ENCODE data around the gene RBM7.

RBM7 gene

DNA sequence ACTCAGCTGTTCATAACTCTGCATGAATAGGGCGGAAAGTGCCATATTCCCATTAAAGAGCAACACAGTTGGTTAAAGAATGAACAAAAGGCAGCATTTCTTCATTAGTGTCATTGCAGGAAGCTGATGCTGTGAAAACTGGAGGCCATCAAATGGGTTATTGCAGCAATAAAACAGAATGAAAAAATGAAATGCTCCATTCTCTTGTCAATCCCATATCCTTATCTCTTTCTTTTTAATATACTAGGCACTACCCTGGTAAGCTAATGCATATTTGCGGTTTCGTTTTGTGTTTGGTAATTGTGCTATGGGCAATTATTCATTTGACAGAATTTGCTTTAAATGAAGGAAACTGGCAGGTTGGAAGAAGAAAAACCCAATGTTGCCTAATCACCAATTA lies 25.4 kb upstream of the RBM7 start:
- H3K27me3 ChIP-seq (replicated peaks) = no peaks in the 10 kb centered on the region
- no peak overlapping the region for H3K4me3 ChIP-seq (ENCODE audit: low read depth, low read length)
- no peak overlapping the region for H3K27ac ChIP-seq
- no peaks in the 10 kb centered on the region for H3K36me3 ChIP-seq (replicated peaks)
- in situ Hi-C loops (cut with HindIII; ENCODE audit: low pct_ligation_motif_present, low sequenced_read_pairs) = no loop called here
- TF ChIP-seq, protein P1, sequence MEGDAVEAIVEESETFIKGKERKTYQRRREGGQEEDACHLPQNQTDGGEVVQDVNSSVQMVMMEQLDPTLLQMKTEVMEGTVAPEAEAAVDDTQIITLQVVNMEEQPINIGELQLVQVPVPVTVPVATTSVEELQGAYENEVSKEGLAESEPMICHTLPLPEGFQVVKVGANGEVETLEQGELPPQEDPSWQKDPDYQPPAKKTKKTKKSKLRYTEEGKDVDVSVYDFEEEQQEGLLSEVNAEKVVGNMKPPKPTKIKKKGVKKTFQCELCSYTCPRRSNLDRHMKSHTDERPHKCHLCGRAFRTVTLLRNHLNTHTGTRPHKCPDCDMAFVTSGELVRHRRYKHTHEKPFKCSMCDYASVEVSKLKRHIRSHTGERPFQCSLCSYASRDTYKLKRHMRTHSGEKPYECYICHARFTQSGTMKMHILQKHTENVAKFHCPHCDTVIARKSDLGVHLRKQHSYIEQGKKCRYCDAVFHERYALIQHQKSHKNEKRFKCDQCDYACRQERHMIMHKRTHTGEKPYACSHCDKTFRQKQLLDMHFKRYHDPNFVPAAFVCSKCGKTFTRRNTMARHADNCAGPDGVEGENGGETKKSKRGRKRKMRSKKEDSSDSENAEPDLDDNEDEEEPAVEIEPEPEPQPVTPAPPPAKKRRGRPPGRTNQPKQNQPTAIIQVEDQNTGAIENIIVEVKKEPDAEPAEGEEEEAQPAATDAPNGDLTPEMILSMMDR (IDR thresholded peaks at IDR 0.05; ENCODE audit: low read depth, low read length, missing control alignments) = no peak
- DNase-seq = no peak

DNA sequence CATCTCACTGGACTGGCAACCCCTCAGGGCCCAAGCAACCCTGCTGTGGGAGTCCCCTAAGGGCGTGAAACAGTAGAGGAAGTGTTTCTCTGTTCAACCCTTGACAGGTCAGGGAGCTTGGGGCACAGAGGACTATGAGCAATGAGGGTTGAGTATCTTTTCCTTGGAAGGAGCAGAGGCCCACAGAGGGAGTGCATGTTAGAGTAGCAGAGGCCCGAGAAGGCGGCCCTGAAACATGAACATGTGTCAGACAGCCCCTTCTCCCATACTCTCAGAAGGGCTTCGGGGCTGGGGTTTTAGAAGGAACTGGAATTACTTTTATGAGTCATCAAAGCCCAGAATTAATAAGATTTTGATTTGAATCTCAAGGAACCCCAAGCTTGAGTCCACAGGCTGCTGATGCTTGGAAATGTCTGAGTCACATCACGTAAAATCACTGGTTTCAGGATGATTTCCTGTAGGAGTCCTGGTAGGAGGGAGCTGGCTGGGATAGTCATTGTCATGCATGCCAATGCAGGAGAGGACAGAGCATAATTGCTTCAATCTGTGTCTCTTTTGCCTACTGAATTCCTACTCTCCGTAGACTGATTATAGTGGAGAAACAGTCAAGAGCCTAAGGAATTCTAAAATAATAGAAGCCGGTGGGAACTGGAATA lies 22.7 kb upstream of the RBM7 start:
- H3K4me3 ChIP-seq (ENCODE audit: low read depth, low read length) = no peak overlapping the region
- DNase-seq = peak; percentile 41
- no peaks in the 10 kb centered on the region for H3K27me3 ChIP-seq (replicated peaks)
- in situ Hi-C loops (cut with HindIII; ENCODE audit: low pct_ligation_motif_present, low sequenced_read_pairs) = no loop called here
- TF ChIP-seq, protein P1 (IDR thresholded peaks at IDR 0.05; ENCODE audit: low read depth, low read length, missing control alignments) = no peak
- H3K36me3 ChIP-seq (replicated peaks) = no peaks in the 10 kb centered on the region
- H3K27ac ChIP-seq = no peak overlapping the region

DNA sequence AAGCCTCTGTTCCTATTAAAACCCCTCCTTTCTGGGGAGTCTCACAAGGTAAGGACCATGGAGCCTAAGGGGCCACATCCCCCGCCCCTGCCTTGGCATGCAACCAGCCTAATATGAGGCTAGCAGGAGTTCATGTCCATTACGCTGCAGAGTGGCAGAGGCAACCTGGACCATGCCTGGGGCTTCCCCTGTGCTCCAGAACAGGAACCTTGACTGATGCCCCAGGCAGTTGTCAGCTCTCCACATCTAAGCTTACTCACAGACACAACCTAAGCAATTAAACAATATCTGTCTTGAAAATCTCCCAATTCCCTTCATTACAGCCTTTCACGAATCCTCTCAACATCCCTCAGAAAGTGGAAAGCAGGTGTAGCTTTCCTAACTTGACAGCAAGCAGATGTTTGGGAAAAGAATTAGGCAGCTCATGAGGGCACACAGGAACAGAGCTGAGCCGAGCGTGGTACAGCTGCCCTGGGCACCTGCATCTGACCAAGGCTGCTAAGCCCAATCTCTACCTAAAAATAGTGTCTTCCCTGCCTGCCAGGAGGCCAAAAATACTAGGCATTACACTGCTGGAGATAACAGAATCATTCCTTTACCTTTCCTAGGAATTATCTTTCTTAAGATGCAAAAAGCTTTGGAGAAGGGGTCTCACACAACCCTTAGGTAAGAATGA lies 20.9 kb upstream of the RBM7 start:
- TF ChIP-seq, protein P1 (IDR thresholded peaks at IDR 0.05; ENCODE audit: low read depth, low read length, missing control alignments) = no peak
- DNase-seq = no peak
- Histone ChIP-seq H3K4me3 (ENCODE audit: low read depth, low read length) (no peak overlapping the region), H3K27me3 (replicated peaks) (no peaks in the 10 kb centered on the region), H3K36me3 (replicated peaks) (no peaks in the 10 kb centered on the region), H3K27ac (no peak overlapping the region)
- in situ Hi-C loops (cut with HindIII; ENCODE audit: low pct_ligation_motif_present, low sequenced_read_pairs) = no loop called here

DNA sequence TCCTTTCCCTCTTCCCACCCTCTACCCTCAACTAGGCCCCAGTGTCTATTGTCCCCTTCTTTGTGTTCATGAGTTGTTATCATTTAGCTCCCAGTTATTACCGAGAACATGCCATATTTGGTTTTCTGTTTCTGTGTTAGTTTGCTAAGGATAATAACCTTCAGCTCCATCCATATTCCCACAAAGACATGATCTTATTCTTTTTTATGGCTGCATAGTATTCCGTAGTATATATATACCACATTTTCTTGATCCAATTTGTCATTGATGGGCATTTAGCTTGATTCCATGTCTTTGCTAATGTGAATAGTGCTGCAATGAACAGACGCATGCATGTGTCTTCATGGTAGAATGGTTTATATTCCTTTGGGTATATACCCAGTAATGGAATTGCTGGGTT lies 18.0 kb upstream of the RBM7 start:
- no peak overlapping the region for H3K27ac ChIP-seq
- no peaks in the 10 kb centered on the region for H3K27me3 ChIP-seq (replicated peaks)
- in situ Hi-C loops (cut with HindIII; ENCODE audit: low pct_ligation_motif_present, low sequenced_read_pairs) = no loop called here
- TF ChIP-seq, protein P1 (IDR thresholded peaks at IDR 0.05; ENCODE audit: low read depth, low read length, missing control alignments) = no peak
- no peaks in the 10 kb centered on the region for H3K36me3 ChIP-seq (replicated peaks)
- H3K4me3 ChIP-seq (ENCODE audit: low read depth, low read length) = no peak overlapping the region
- no peak for DNase-seq

DNA sequence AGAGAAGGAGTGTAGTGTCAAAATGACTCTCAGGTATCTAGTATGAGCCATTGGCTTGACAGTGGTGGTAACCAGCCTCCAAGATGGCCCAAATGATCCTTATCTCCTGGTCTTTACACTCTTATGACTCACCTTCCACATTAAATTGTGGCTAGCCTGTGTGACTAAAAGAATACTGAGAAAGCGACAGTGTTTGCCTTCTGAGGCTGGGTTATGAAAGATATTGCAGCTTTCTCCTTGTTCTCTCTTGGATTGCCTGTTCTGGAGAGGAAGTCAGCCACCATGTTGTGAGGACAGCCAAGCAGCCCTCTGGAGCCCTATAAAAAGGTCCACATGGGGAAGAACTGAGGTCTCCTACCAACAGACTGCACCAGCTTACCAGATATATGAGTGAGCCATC lies 16.0 kb upstream of the RBM7 start:
- in situ Hi-C loops (cut with HindIII; ENCODE audit: low pct_ligation_motif_present, low sequenced_read_pairs) = no loop called here
- H3K27ac ChIP-seq = no peak overlapping the region
- no peaks in the 10 kb centered on the region for H3K27me3 ChIP-seq (replicated peaks)
- H3K4me3 ChIP-seq (ENCODE audit: low read depth, low read length) = no peak overlapping the region
- TF ChIP-seq, protein P1 (IDR thresholded peaks at IDR 0.05; ENCODE audit: low read depth, low read length, missing control alignments) = no peak
- no peak for DNase-seq
- no peaks in the 10 kb centered on the region for H3K36me3 ChIP-seq (replicated peaks)
